HFFc6 (cell line): ENCODE results near the gene FARP1. TPM values are rescaled to one million over a fixed set of nuclear protein-coding genes. Genes with fewer than 3 reads are reported as not detected.

Experiments
- DNase-seq: peaks from one replicate; pipeline ENCODE4 v3.0.0-alpha.2; 2018
- H3K27ac Mint-ChIP-seq: 2 replicates; pipeline ENCODE4 v1.8.0; 2020; ENCODE audit warnings: mild to moderate bottlenecking, mixed read lengths
- H3K27me3 Mint-ChIP-seq: 2 replicates; pipeline ENCODE4 v1.8.0; 2021; ENCODE audit warnings: mild to moderate bottlenecking, moderate library complexity, mixed read lengths; ENCODE audit not compliant: insufficient read depth
- H3K36me3 Mint-ChIP-seq: 2 replicates; pipeline ENCODE4 v1.8.0; 2021; ENCODE audit warnings: low read depth, mixed read lengths
- H3K4me1 Mint-ChIP-seq: 2 replicates; pipeline ENCODE4 v1.8.0; 2020; ENCODE audit warnings: low read depth, mixed read lengths
- H3K4me3 Mint-ChIP-seq: 2 replicates; pipeline ENCODE4 v1.8.0; 2020; ENCODE audit warnings: mild to moderate bottlenecking, moderate library complexity, mixed read lengths
- H3K9me3 Mint-ChIP-seq: 2 replicates; pipeline ENCODE4 v1.8.0; 2020; ENCODE audit warnings: mild to moderate bottlenecking, mixed read lengths
- CTCF ChIP-seq: fragments of 200-600 bp; sonication (generic); IDR thresholded peaks from 2 replicates; pipeline ENCODE4 v1.5.0; 2021; ENCODE audit warnings: antibody characterized with exemption, mild to moderate bottlenecking
- microRNA-seq: library from miRNA; unstranded; fragments of <30 nt; microRNA quantifications from one replicate; pipeline ENCODE4, GENCODE V29; 2019
- total RNA-seq, 6 experiments: library from RNA; stranded (reverse); fragmentation: NEBNext Ultra II Directional; extraction: Animal tissue kit (Norgen Biotek cat#: 25700); gene quantifications; 2 replicates in 1 of 6; 3 replicates in 5 of 6; pipeline ENCODE4 v1.2.3, GENCODE V29; 2021

FARP1 gene
- total RNA-seq, 6 experiments from 2014 or later: 140 to 181 (median 150) TPM

- no peaks in the 10 kb centered on the region for H3K27me3 Mint-ChIP-seq
- H3K4me3 Mint-ChIP-seq: no peak overlapping the region
- H3K9me3 Mint-ChIP-seq: no peaks in the 10 kb centered on the region
- no peak for TF ChIP-seq CTCF
- H3K27ac Mint-ChIP-seq: no peak overlapping the region
- DNase-seq: no peak
- peaks cover 27% of the 10 kb centered on the region for H3K36me3 Mint-ChIP-seq
- peaks cover 75% of the 10 kb centered on the region for H3K4me1 Mint-ChIP-seq
Measured at GRCh38 chr13:98500963-98501421, 358.1 kb downstream of the FARP1 start.

GRCh38 chr13:98503175-98504028 is 360.5 kb downstream of the FARP1 start:
- no peak for DNase-seq
- H3K9me3 Mint-ChIP-seq: no peaks in the 10 kb centered on the region
- H3K4me3 Mint-ChIP-seq: peak overlapping the region; percentile 79
- H3K27me3 Mint-ChIP-seq: no peaks in the 10 kb centered on the region
- H3K36me3 Mint-ChIP-seq: peaks cover 12% of the 10 kb centered on the region
- TF ChIP-seq CTCF: no peak
- H3K4me1 Mint-ChIP-seq: peaks cover 76% of the 10 kb centered on the region
- peak overlapping the region; percentile 72 for H3K27ac Mint-ChIP-seq

GRCh38 chr13:98504029-98504351 is 361.1 kb downstream of the FARP1 start:
- Mint-ChIP-seq H3K4me3 (peak overlapping the region; percentile 79), H3K36me3 (peaks cover 12% of the 10 kb centered on the region), H3K9me3 (no peaks in the 10 kb centered on the region), H3K4me1 (peaks cover 81% of the 10 kb centered on the region), H3K27ac (peak overlapping the region; percentile 72), H3K27me3 (no peaks in the 10 kb centered on the region)
- TF ChIP-seq CTCF: no peak
- no peak for DNase-seq

GRCh38 chr13:98504371-98504963 is 361.6 kb downstream of the FARP1 start:
- Mint-ChIP-seq H3K36me3 (peaks cover 12% of the 10 kb centered on the region), H3K27me3 (no peaks in the 10 kb centered on the region), H3K4me1 (peaks cover 84% of the 10 kb centered on the region), H3K9me3 (no peaks in the 10 kb centered on the region), H3K4me3 (peak overlapping the region; percentile 79; the same call in 1 of the 2 replicates), H3K27ac (peak overlapping the region; percentile 72; the same call in 1 of the 2 replicates)
- TF ChIP-seq CTCF: no peak
- DNase-seq: no peak

Small RNA genes within 50 kb of the gene (microRNA-seq; reads per million reads assigned to microRNA genes)
- gene MIR3170: 3.1 reads per million

Other genes starting within 250 kb of the FARP1 start
- 100 to 1,000 TPM; 183 to 247 (median 222) TPM for gene IPO5, start 189.4 kb upstream of the FARP1 start, total RNA-seq
- gene RNF113B, start 34.2 kb downstream of the FARP1 start, total RNA-seq: not detected